H1 (cell line): Measurements from ENCODE around the gene GNG12. TPM values are rescaled to one million over a fixed set of nuclear protein-coding genes. Genes with fewer than 3 reads are reported as not detected.

ENCODE experiments used
- CTCF ChIA-PET: fragments of 300-600 bp; sonication (Branson Sonifier 250); formaldehyde crosslinking; loops from one replicate; lab custom pipeline; 2021; ENCODE audit not compliant: partially characterized antibody; lab: Charles Lee
- POLR2A ChIA-PET: fragments of 300-600 bp; sonication (Branson Sonifier 250); formaldehyde crosslinking; loops from one replicate; lab custom pipeline; 2021; ENCODE audit warnings: inconsistent platforms; ENCODE audit not compliant: partially characterized antibody; lab: Charles Lee
- DNase-seq, 2 experiments: peaks; one replicate each; pipeline versions ENCODE4 v3.0.0 to v3.0.0-alpha.2; 2010 to 2022; ENCODE audit warnings: low spot score in 2 of 2, low read depth in 1 of 2, mixed read lengths in 1 of 2
- FAIRE-seq: peaks from 2 replicates; lab custom pipeline; 2011; peaks lifted over from hg19 to GRCh38; lab: Jason Lieb, UNC
- H2AFZ ChIP-seq: 2 replicates; pipeline ENCODE4 v1.8.1; 2012; ENCODE audit warnings: low read length, inconsistent platforms
- H2AK5ac ChIP-seq: 2 replicates; pipeline ENCODE4 v1.6.1; 2013; ENCODE audit warnings: low read depth, low read length
- H2BK120ac ChIP-seq: replicated peaks from 2 replicates; pipeline ENCODE3; 2013; ENCODE audit warnings: low read depth, low read length, inconsistent platforms
- H2BK12ac ChIP-seq: 2 replicates; pipeline ENCODE4 v1.6.1; 2013; ENCODE audit warnings: low read depth, low read length
- H2BK15ac ChIP-seq: 2 replicates; pipeline ENCODE4 v1.6.1; 2013; ENCODE audit warnings: low read length
- H2BK20ac ChIP-seq: 2 replicates; pipeline ENCODE4 v1.6.1; 2013; ENCODE audit warnings: low read length
- H2BK5ac ChIP-seq: 2 replicates; pipeline ENCODE4 v1.6.1; 2013; ENCODE audit warnings: low read depth, low read length
- H3K14ac ChIP-seq: 2 replicates; pipeline ENCODE4 v1.6.1; 2013; ENCODE audit warnings: inconsistent platforms; ENCODE audit not compliant: insufficient read length
- H3K18ac ChIP-seq: 2 replicates; pipeline ENCODE4 v1.6.1; 2013; ENCODE audit warnings: low read length; ENCODE audit errors: extremely low read depth
- H3K23ac ChIP-seq: 2 replicates; pipeline ENCODE4 v1.6.1; 2013; ENCODE audit warnings: inconsistent platforms; ENCODE audit not compliant: insufficient read length
- H3K23me2 ChIP-seq: 2 replicates; pipeline ENCODE4 v1.6.1; 2013; ENCODE audit warnings: low read depth, low read length
- H3K27ac ChIP-seq: 2 replicates; pipeline ENCODE4 v1.6.1; 2011; ENCODE audit warnings: low read depth, low read length, inconsistent platforms
- H3K27me3 ChIP-seq, 4 experiments: replicated peaks in 1 of 4; 1 replicate in 1 of 4; 2 replicates in 3 of 4; pipeline versions ENCODE4 v1.6.1 to v1.8.1; 2011 to 2013; ENCODE audit warnings: low read length in 3 of 4, mild to moderate bottlenecking in 3 of 4, inconsistent platforms in 2 of 4, mixed read lengths in 2 of 4, moderate library complexity in 1 of 4; ENCODE audit not compliant: control insufficient read depth in 3 of 4, insufficient read depth in 3 of 4; ENCODE audit errors: extremely low read depth in 1 of 4
- H3K36me3 ChIP-seq, 4 experiments: 2 replicates each; pipeline versions ENCODE4 v1.6.1 to v1.8.1; 2011 to 2013; ENCODE audit warnings: mild to moderate bottlenecking in 4 of 4, low read length in 3 of 4, moderate library complexity in 2 of 4, control low read depth in 1 of 4, inconsistent platforms in 1 of 4; ENCODE audit not compliant: insufficient read depth in 4 of 4, control insufficient read depth in 2 of 4
- H3K4ac ChIP-seq: replicated peaks from 2 replicates; pipeline ENCODE3; 2013; ENCODE audit warnings: low read length, low read depth, mixed read lengths, inconsistent platforms; ENCODE audit not compliant: insufficient read length
- H3K4me1 ChIP-seq, 4 experiments: replicated peaks in 1 of 4; 1 replicate in 1 of 4; 2 replicates in 3 of 4; pipeline versions ENCODE4 v1.6.1 to v1.8.1; 2011 to 2013; ENCODE audit warnings: low read length in 3 of 4, inconsistent platforms in 2 of 4, mixed read lengths in 1 of 4; ENCODE audit not compliant: insufficient read depth in 4 of 4, control insufficient read depth in 3 of 4
- H3K4me2 ChIP-seq, 2 experiments: 2 replicates each; pipeline versions ENCODE4 v1.6.1 to v1.8.1; 2011 to 2013; ENCODE audit warnings: low read depth in 2 of 2, low read length in 2 of 2, control low read depth in 1 of 2, inconsistent platforms in 1 of 2, mild to moderate bottlenecking in 1 of 2; ENCODE audit not compliant: insufficient read depth in 1 of 2
- H3K4me3 ChIP-seq, 4 experiments: fragments of 200-600, 300-600 bp in 1 of 4; sonication (generic), shearing (Covaris generic), sonication (Bioruptor Twin) in 1 of 4; 2 replicates each; pipeline versions ENCODE4 v1.5.1 to v1.8.1; 2011 to 2016; ENCODE audit warnings: low read length in 4 of 4, low read depth in 3 of 4, control low read depth in 2 of 4, inconsistent platforms in 2 of 4, mild to moderate bottlenecking in 2 of 4, mixed read lengths in 1 of 4, moderate library complexity in 1 of 4; ENCODE audit not compliant: insufficient read depth in 2 of 4; ENCODE audit errors: extremely low read depth in 1 of 4
- H3K56ac ChIP-seq: replicated peaks from 2 replicates; pipeline ENCODE3; 2013; ENCODE audit warnings: low read depth, mild to moderate bottlenecking, mixed read lengths, low read length, inconsistent platforms; ENCODE audit not compliant: insufficient read length
- H3K79me1 ChIP-seq: 2 replicates; pipeline ENCODE4 v1.6.1; 2013; ENCODE audit warnings: low read depth, low read length, control low read depth
- H3K79me2 ChIP-seq, 2 experiments: 2 replicates each; pipeline versions ENCODE4 v1.6.1 to v1.8.1; 2012 to 2013; ENCODE audit warnings: low read length in 2 of 2, mild to moderate bottlenecking in 2 of 2, inconsistent platforms in 1 of 2; ENCODE audit not compliant: insufficient read depth in 2 of 2, control insufficient read depth in 1 of 2
- H3K9ac ChIP-seq, 4 experiments: replicated peaks in 1 of 4; 1 replicate in 1 of 4; 2 replicates in 3 of 4; pipeline versions ENCODE4 v1.6.1 to v1.8.1; 2011 to 2013; ENCODE audit warnings: low read depth in 3 of 4, low read length in 3 of 4, control low read depth in 2 of 4, mild to moderate bottlenecking in 2 of 4, moderate library complexity in 2 of 4, inconsistent platforms in 1 of 4; ENCODE audit errors: extremely low read depth in 1 of 4
- H3K9me3 ChIP-seq, 2 experiments: 2 replicates each; pipeline versions ENCODE4 v1.6.1 to v1.8.1; 2012 to 2013; ENCODE audit warnings: mild to moderate bottlenecking in 2 of 2, moderate library complexity in 2 of 2, control low read depth in 1 of 2, inconsistent platforms in 1 of 2, low read depth in 1 of 2, low read length in 1 of 2, mixed read lengths in 1 of 2; ENCODE audit not compliant: insufficient read depth in 2 of 2
- H4K20me1 ChIP-seq, 2 experiments: replicated peaks in 1 of 2; 2 replicates each; pipeline versions ENCODE3 to v1.8.1; 2011 to 2013; ENCODE audit warnings: inconsistent platforms in 2 of 2, low read length in 2 of 2, mild to moderate bottlenecking in 1 of 2; ENCODE audit not compliant: insufficient read depth in 2 of 2, control insufficient read depth in 1 of 2
- H4K5ac ChIP-seq: 2 replicates; pipeline ENCODE4 v1.6.1; 2013; ENCODE audit warnings: low read length, low read depth, mixed read lengths, inconsistent platforms; ENCODE audit not compliant: insufficient read length
- H4K8ac ChIP-seq: 2 replicates; pipeline ENCODE4 v1.8.0; 2013; ENCODE audit warnings: mild to moderate bottlenecking, moderate library complexity, low read length, inconsistent platforms; ENCODE audit not compliant: insufficient read depth; ENCODE audit errors: extremely low read depth
- H4K91ac ChIP-seq: replicated peaks from 2 replicates; pipeline ENCODE3; 2013; ENCODE audit warnings: low read length, mixed read lengths, inconsistent platforms; ENCODE audit not compliant: insufficient read length
- ASH2L ChIP-seq: fragments of 200-600, 300-600 bp; sonication (generic); IDR thresholded peaks from one replicate; pipeline ENCODE4 v1.7.1; 2017; ENCODE audit warnings: low read length
- EP300 ChIP-seq, 2 experiments: IDR thresholded peaks; 1 replicate in 1 of 2; 2 replicates in 1 of 2; pipeline ENCODE4 v1.6.1; 2011 to 2012; ENCODE audit warnings: low read depth in 2 of 2, low read length in 2 of 2, mild to moderate bottlenecking in 2 of 2, borderline replicate concordance in 1 of 2, inconsistent platforms in 1 of 2, moderate library complexity in 1 of 2
- WGBS, 2 experiments: shearing (Covaris generic) in 1 of 2; methylation state at CpG; one replicate each; pipeline versions ENCODE4 v1.1.6 to v1.1.7; 2013 to 2015; ENCODE audit warnings: low lambda C conversion rate in 2 of 2, mixed read lengths in 2 of 2, inconsistent platforms in 1 of 2, low coverage in 1 of 2, missing lambda C conversion rate in 1 of 2; ENCODE audit not compliant: insufficient replicate concordance in 2 of 2, insufficient coverage in 1 of 2, insufficient read length in 1 of 2; ENCODE audit errors: extremely low coverage in 1 of 2, missing lambda C conversion rate in 1 of 2; 5-methylcytosine and 5-hydroxymethylcytosine counted together
- polyA plus RNA-seq, 7 experiments: library from polyadenylated mRNA; depleted of rRNA in 3 of 7; stranded (reverse) in 5 of 7; unstranded in 2 of 7; fragments of >200 nt in 5 of 7; fragments of 200-250 nt in 2 of 7; gene quantifications; 1 replicate in 5 of 7; 2 replicates in 1 of 7; 4 replicates in 1 of 7; pipeline versions ENCODE4 v1.2.1 to v1.2.3, GENCODE V29; 2011 to 2013; ENCODE audit warnings: missing spikeins in 2 of 7, mixed read lengths in 2 of 7
- total RNA-seq: library from RNA; stranded (reverse); fragmentation: NEBNext Ultra II Directional; extraction: Animal tissue kit (Norgen Biotek cat#: 25700); gene quantifications from 2 replicates; pipeline ENCODE4 v1.2.1, GENCODE V29; 2021
- TF ChIP-seq, protein P1 (sequence below): IDR thresholded peaks from 2 replicates; pipeline ENCODE4 v1.6.1; 2011; ENCODE audit warnings: low read length, improper control_type of control experiment

GNG12 gene
- total and polyA plus RNA-seq, 2 of the 8 experiments (the other 6 are each of a cell fraction or from before 2014, with no cell fraction given): 11.4 to 35.8 TPM

DNA sequence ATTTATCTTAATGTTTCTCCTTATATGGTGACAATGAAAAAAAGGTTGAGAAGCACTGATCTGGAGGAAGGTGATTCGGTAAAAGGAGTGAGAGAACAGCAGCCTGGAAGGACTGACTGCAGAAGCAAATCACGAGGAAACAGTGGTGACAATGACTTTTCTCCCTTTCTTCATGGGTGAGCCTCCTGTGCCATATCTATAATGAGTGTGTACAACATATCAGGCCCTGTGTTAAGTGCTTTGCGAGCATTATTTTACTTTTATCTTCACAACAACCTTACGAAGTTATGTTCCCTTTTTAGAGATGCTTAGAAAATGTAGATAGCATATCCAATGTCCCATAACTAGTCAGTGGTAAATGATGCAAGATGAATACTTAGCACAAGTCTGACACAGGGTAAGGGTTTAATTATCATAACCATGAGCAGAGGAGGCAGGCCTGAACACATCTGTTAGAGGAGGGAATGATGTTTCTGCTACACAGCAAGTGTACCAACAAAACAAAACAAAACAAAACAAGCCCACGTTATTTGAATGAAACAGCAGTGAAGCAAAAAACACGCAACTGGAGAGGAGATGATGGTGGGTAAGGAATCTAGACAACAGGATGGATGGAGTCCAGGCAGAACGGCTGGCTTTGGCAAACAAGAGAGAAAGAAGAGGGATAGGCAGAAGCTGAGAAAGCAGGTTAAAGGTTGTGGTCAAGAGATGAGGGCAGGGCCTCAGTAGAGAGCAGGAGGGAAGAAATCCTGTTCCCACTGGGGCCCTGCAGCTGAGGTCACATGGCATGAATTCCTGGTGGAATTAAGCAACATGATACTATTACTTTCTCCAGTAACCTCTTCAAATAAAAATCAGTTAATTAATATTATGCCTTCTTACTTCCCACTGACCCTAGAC, 29.6 kb downstream of the GNG12 start:
- WGBS, 2 experiments: 92% methylated on average over 7 of the region's 7 CpGs; no CpG with 5 or more reads in 1 of the 2 experiments
- peak overlapping the region in 1 of 2 experiments; percentile 27; a peak in 1 of 4 replicates for H3K4me2 ChIP-seq
- no peak overlapping the region for H3K56ac ChIP-seq
- POLR2A ChIA-PET: interaction anchor here (1.7 kb wide), 1 partner anchor 10 kb away, joined by 6 read pairs; no protein-coding TSS in a partner anchor
- H2BK20ac ChIP-seq: no peak overlapping the region
- DNase-seq (no peak), FAIRE-seq (no peak)
- no peak overlapping the region for H3K9ac ChIP-seq
- peak overlapping the region; percentile 38 for H2BK120ac ChIP-seq
- H3K27ac ChIP-seq: no peak overlapping the region
- H4K20me1 ChIP-seq: no peaks in the 10 kb centered on the region
- no peak overlapping the region for H3K4ac ChIP-seq
- no peak overlapping the region for H2AFZ ChIP-seq
- no peaks in the 10 kb centered on the region for H3K27me3 ChIP-seq
- no peak overlapping the region for H4K91ac ChIP-seq
- H3K18ac ChIP-seq: no peak overlapping the region
- no peak overlapping the region for H2BK12ac ChIP-seq
- H3K4me1 ChIP-seq: peaks cover 0 to 3% (median 0%) of the 10 kb centered on the region in 4 experiments; a peak in 2 of 7 replicates
- H3K23me2 ChIP-seq: no peaks in the 10 kb centered on the region
- peaks cover 2% of the 10 kb centered on the region; the same call in 1 of the 2 replicates for H3K79me1 ChIP-seq
- no peak overlapping the region for H2BK15ac ChIP-seq
- no peak overlapping the region for H3K23ac ChIP-seq
- no peak overlapping the region for H4K8ac ChIP-seq
- CTCF ChIA-PET: interaction anchor here (0.7 to 2.6 kb wide), 13 partner anchors 9 to 49 kb away, joined by 3 to 13 read pairs (median 4); no protein-coding TSS in a partner anchor
- no peak overlapping the region for H3K4me3 ChIP-seq
- peaks cover 0 to 7% of the 10 kb centered on the region in 2 experiments; a peak in 1 of 4 replicates for H3K79me2 ChIP-seq
- H3K9me3 ChIP-seq: no peaks in the 10 kb centered on the region
- no peaks in the 10 kb centered on the region for H3K36me3 ChIP-seq
- H2AK5ac ChIP-seq: no peak overlapping the region; the same call in 1 of the 2 replicates
- H2BK5ac ChIP-seq: no peak overlapping the region
- no peak overlapping the region for H4K5ac ChIP-seq
- H3K14ac ChIP-seq: no peak overlapping the region
- TF ChIP-seq, protein P1, sequence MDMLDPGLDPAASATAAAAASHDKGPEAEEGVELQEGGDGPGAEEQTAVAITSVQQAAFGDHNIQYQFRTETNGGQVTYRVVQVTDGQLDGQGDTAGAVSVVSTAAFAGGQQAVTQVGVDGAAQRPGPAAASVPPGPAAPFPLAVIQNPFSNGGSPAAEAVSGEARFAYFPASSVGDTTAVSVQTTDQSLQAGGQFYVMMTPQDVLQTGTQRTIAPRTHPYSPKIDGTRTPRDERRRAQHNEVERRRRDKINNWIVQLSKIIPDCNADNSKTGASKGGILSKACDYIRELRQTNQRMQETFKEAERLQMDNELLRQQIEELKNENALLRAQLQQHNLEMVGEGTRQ: no peak
- TF ChIP-seq ASH2L: no peak
- no peak for TF ChIP-seq EP300 (IDR thresholded peaks at IDR 0.05; ENCODE audit: borderline replicate concordance in 1 of 2, low read depth in 2 of 2, low read length in 2 of 2)
